ENCODE measurements around the gene FTSJ3.

Gene FTSJ3

GRCh38 chr17:63773272-63774140, 54.0 kb downstream of the FTSJ3 start, which contains the start of gene CCDC47:
Gene CCDC47 (minus strand): TSS chr17:63773597. CDS start chr17:63766175, 7,422 bp downstream.
- TF ChIP-seq CTCF (IDR thresholded peaks at IDR 0.05): no peak

- no peak for TF ChIP-seq CTCF (IDR thresholded peaks at IDR 0.05)
Measured at GRCh38 chr17:63772801-63773271, 54.6 kb downstream of the FTSJ3 start.

All from LNCAP (cell line).